Measurements from ENCODE around the gene HAUS5.

Gene HAUS5

GRCh38 chr19:35565016-35565856 is 47.3 kb upstream of the HAUS5 start:
- H3K4me3 ChIP-seq (ENCODE audit: low read length, poor library complexity, severe bottlenecking) = no peak overlapping the region
- H3K36me3 ChIP-seq (ENCODE audit: insufficient read depth, low read length) = no peaks in the 10 kb centered on the region

GRCh38 chr19:35566738-35567137 is 45.8 kb upstream of the HAUS5 start:
- Histone ChIP-seq H4K20me1 (ENCODE audit: insufficient read depth, low read length, poor library complexity, severe bottlenecking) (no peaks in the 10 kb centered on the region), H3K4me3 (ENCODE audit: low read length, poor library complexity, severe bottlenecking) (no peak overlapping the region), H3K9me3 (ENCODE audit: insufficient read depth, low read depth, low read length) (no peaks in the 10 kb centered on the region), H2AFZ (ENCODE audit: low read length) (no peak overlapping the region), H3K9ac (ENCODE audit: low read depth, low read length, poor library complexity, severe bottlenecking) (no peak overlapping the region), H3K79me2 (ENCODE audit: insufficient read depth, low read length) (no peaks in the 10 kb centered on the region), H3F3A (ENCODE audit: low read depth) (no peaks in the 10 kb centered on the region), H3K4me2 (ENCODE audit: low read depth, low read length, poor library complexity, severe bottlenecking) (no peak overlapping the region), H3K27me3 (ENCODE audit: insufficient read depth, low read length, poor library complexity, severe bottlenecking) (no peaks in the 10 kb centered on the region), H3K9me2 (replicated peaks; ENCODE audit: low read depth, low read length) (no peaks in the 10 kb centered on the region), H3K36me3 (ENCODE audit: insufficient read depth, low read length) (no peaks in the 10 kb centered on the region), H3K4me1 (ENCODE audit: insufficient read depth, low read length, poor library complexity, severe bottlenecking) (no peaks in the 10 kb centered on the region)
- TF ChIP-seq CTCF (conservative IDR thresholded peaks at IDR 0.05; ENCODE audit: low read length) (no peak), EZH2phosphoT487 (IDR thresholded peaks at IDR 0.05; ENCODE audit: borderline replicate concordance) (no peak)

More at GRCh38 chr19:35565016-35565856, 47.3 kb upstream of the HAUS5 start:
- H3K79me2 ChIP-seq (ENCODE audit: insufficient read depth, low read length) = no peaks in the 10 kb centered on the region
- H3K4me1 ChIP-seq (ENCODE audit: insufficient read depth, low read length, poor library complexity, severe bottlenecking) = no peaks in the 10 kb centered on the region
- no peaks in the 10 kb centered on the region for H3K27me3 ChIP-seq (ENCODE audit: insufficient read depth, low read length, poor library complexity, severe bottlenecking)
- TF ChIP-seq EZH2phosphoT487 (IDR thresholded peaks at IDR 0.05; ENCODE audit: borderline replicate concordance) (no peak), CTCF (conservative IDR thresholded peaks at IDR 0.05; ENCODE audit: low read length) (no peak)
- no peak overlapping the region for H3K4me2 ChIP-seq (ENCODE audit: low read depth, low read length, poor library complexity, severe bottlenecking)
- no peaks in the 10 kb centered on the region for H3F3A ChIP-seq (ENCODE audit: low read depth)
- H3K9me2 ChIP-seq (replicated peaks; ENCODE audit: low read depth, low read length) = no peaks in the 10 kb centered on the region
- H3K9me3 ChIP-seq (ENCODE audit: insufficient read depth, low read depth, low read length) = no peaks in the 10 kb centered on the region
- H4K20me1 ChIP-seq (ENCODE audit: insufficient read depth, low read length, poor library complexity, severe bottlenecking) = no peaks in the 10 kb centered on the region
- no peak overlapping the region for H2AFZ ChIP-seq (ENCODE audit: low read length)
- no peak overlapping the region for H3K9ac ChIP-seq (ENCODE audit: low read depth, low read length, poor library complexity, severe bottlenecking)

GRCh38 chr19:35569281-35569781 is 43.2 kb upstream of the HAUS5 start:
- no peaks in the 10 kb centered on the region for H3F3A ChIP-seq (ENCODE audit: low read depth)
- H3K4me1 ChIP-seq (ENCODE audit: insufficient read depth, low read length, poor library complexity, severe bottlenecking) = no peaks in the 10 kb centered on the region
- no peaks in the 10 kb centered on the region for H4K20me1 ChIP-seq (ENCODE audit: insufficient read depth, low read length, poor library complexity, severe bottlenecking)
- H3K9me3 ChIP-seq (ENCODE audit: insufficient read depth, low read depth, low read length) = no peaks in the 10 kb centered on the region
- H3K4me3 ChIP-seq (ENCODE audit: low read length, poor library complexity, severe bottlenecking) = no peak overlapping the region
- no peaks in the 10 kb centered on the region for H3K79me2 ChIP-seq (ENCODE audit: insufficient read depth, low read length)
- H2AFZ ChIP-seq (ENCODE audit: low read length) = no peak overlapping the region
- no peak overlapping the region for H3K4me2 ChIP-seq (ENCODE audit: low read depth, low read length, poor library complexity, severe bottlenecking)
- no peaks in the 10 kb centered on the region for H3K36me3 ChIP-seq (ENCODE audit: insufficient read depth, low read length)
- H3K27me3 ChIP-seq (ENCODE audit: insufficient read depth, low read length, poor library complexity, severe bottlenecking) = no peaks in the 10 kb centered on the region
- no peak overlapping the region for H3K9ac ChIP-seq (ENCODE audit: low read depth, low read length, poor library complexity, severe bottlenecking)
- TF ChIP-seq CTCF (conservative IDR thresholded peaks at IDR 0.05; ENCODE audit: low read length) (no peak), EZH2phosphoT487 (IDR thresholded peaks at IDR 0.05; ENCODE audit: borderline replicate concordance) (no peak)
- H3K9me2 ChIP-seq (replicated peaks; ENCODE audit: low read depth, low read length) = no peaks in the 10 kb centered on the region

All from Loucy (cell line).